Measurements from ENCODE around the gene PEX3.
"Not testable (repeated sequence)": the region's sequence is repeated elsewhere in the genome, so short reads cannot be mapped to it uniquely, and the experiment has no call there.

The PEX3 gene

DNA sequence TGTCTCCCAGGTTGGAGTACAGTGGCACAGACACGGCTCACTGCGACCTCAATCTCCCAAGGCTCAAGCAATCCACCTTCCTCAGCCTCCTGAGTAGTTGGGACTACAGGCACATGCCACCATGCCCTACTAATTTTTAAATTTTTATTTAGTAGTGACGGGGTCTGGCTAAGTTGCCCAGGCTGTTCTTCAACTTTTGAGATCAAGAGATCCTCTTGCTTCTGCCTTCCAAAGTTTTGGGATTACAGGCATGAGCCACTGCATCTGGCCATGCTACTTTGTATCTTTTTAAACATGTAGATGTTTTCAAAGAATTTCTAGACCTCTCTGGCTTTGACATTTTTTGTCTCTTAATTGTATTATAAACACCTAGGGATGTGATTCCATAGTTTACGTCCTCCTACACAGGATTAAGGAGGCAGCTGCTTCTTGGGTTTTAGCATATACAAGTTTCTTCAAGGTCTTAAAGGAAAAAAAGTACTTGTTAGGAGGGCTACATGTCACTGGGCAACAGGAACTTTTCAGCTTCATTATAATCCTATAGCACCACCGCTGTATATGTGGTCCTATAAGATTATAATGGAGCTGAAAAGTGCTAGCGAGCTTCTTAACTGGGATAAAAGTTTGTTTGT lies 1.4 kb upstream of the PEX3 start:
- no peak for DNase-seq

DNA sequence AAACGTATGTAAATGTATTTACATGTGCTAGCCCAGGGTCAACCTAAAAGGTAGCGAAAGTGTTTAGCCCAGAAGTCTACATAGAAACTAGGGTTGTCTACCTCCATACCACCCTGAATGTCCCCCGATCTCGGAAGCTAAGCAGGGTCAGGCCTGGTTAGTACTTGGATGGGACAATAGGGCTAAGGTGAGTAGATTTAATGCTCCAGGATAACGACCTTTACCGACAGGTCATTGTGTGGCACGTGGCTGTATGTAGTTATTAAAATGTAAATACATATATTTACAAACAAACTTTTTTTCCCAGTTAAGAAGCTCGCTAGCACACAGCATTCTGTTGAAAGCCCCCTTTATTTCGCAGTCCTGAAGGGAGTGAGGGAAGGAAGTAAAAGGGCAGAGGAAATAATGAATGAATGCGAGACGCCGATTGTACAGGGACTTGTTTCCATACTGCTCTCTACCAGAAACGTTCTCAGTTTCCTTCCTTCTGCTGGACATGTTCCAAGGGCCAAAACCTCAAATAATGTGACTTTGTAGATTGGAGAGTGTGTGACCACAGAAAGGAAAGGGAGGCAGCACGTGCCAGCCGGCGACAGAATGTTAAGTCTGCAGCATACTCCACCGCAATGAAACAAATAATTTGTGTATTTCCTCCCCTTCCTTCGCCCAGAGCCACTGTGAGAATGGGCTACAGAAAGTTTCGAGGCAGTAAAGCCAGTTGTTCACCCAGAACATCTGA lies 722 bp upstream of the PEX3 start:
- peak; percentile 50 for DNase-seq

DNA sequence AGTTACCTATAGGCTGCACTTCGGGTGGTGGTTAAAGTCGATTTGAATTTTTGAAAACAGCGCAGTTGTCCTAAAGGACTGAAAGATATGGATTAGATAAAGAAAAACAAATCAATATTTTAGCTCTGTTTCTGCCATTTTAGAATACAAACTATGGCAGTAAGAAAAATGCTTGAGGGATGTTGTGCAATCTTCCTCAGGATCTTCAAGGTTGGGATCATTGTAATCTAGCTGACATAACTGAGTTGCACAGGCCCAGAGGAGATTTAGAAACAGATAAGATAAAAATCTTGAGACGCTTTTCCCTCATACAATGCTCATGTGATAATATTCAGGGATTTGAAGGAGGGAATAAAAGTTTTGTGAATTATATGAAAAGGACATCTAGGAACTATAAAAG lies 926 bp downstream of the PEX3 start:
- DNase-seq: no peak

GRCh38 chr6:143457563-143458359 lies 7.2 kb downstream of the PEX3 start:
- DNase-seq: no peak

DNA sequence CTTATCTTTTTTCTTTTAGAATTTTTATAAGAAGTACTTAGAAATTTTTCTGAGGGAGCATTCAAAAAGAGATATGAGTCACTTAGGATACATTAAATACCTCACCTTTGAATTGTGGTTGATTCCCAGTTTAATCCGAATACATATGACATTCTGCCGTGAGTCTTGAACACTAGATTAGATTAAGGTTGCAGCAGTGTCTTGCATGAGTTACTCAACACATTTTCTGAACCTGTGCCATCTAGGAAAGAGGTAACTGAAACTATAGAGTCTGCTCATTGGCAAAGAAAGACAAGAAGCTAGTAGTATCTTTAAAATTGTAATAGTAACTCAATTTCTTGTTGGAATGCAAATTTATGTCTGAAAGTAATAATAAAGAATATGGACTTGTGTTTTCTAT lies 14.9 kb downstream of the PEX3 start:
- no peak for DNase-seq

GRCh38 chr6:143468026-143468425 lies 17.4 kb downstream of the PEX3 start:
- no peak for DNase-seq

GRCh38 chr6:143468823-143469222 lies 18.2 kb downstream of the PEX3 start:
- not testable (repeated sequence) for DNase-seq

- DNase-seq: no peak
Measured at GRCh38 chr6:143471822-143472221, 21.2 kb downstream of the PEX3 start.

- DNase-seq: no peak
Measured at GRCh38 chr6:143476545-143476944, 25.9 kb downstream of the PEX3 start.

- DNase-seq: no peak
Measured at GRCh38 chr6:143478479-143479062, 28.0 kb downstream of the PEX3 start.

DNA sequence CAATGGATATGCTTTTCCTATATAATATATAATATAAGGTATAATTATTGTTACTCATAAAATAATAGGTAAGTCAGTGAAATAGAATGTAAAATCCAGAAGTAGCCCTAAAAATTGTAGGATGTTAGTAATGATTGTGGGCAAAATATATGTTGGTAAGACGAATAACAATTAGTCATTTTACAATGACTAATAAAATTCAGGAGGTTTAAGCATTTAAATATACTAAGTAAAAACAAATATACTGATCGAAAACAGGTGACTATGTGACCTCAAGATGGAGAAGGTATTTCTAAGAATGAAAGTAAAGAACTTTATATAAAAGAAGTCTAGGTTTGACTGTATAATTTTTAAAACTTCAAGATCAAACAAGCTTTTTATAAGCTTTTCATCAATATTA lies 32.0 kb downstream of the PEX3 start:
- DNase-seq: no peak

DNA sequence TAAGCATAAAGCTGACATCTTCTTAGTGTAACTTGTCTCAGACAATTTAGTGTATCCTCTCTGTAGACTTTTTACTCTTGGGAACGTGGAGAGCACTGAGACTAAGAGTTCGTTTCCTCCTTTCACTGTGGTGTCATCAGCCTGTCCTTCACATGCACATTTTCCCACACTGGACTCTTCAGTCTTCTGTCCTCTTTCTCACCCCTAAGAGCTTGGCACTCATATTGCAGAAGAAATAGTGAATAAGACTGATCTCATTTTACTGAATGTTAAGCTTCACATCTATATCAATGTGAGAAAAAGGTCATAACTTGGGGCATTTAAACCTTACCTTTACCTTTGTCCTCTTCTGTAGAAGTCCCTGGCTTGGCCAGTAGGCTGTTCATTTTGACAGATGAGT lies 35.4 kb downstream of the PEX3 start:
- DNase-seq: no peak

DNA sequence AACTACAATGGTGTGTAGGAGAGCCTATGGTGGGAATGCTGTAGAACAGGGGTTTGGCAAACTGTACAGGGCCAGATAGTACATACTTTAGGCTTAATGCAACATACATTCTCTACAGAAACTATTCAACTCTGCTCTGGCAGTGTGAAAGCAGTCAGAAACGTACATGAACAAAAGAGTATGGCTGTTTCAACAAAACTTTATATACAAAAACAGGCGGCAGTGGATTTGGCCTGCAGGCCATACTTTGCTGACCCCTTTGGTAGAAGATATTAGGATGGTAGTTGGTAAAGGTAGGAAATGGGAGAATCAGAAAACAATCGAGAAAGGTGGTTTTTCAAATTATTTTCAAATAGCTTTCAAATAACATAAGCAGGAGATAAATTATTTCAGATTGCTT lies 36.1 kb downstream of the PEX3 start:
- DNase-seq: no peak

DNA sequence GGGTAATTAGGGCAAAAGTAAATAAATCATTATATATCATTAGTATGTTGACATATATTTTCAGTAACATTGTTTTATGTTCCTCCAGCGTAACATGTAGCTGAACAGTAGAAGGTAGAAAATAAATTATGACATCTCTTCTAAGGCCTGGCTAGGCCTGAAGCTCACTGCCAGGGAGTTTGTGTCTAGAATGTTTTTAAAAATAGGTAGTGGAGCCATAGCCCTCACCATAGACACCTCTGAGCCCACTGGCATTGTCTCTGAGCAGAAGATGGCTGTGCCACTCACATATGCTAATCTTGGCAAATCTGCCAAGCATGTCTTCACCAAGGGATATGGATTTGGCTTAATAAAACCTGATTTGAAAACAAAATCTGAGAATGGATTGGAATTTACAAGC lies 39.6 kb downstream of the PEX3 start:
- DNase-seq: no peak

- no peak for DNase-seq
Measured at GRCh38 chr6:143490775-143491174, 40.2 kb downstream of the PEX3 start.

GRCh38 chr6:143496974-143497373 lies 46.4 kb downstream of the PEX3 start:
- no peak for DNase-seq

DNA sequence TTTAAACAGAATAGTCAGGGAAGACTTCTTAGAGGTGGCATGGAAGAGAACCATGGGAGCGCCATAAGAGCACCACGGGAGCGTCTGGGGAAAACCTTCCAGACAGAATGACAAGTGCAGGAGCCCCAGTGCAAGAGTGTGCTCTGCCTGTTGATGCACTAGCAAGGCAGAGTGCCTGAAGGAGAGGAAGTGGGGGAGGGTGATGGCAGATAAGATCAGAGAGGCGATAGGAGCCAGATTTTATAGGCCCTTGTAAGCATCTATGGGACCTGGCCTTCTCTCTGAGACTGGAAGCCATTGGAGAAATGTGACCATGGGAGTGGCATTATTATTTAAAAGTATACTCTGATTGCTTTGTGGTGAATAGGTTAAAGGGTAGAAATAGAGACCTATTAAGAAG lies 47.8 kb downstream of the PEX3 start:
- DNase-seq: no peak

DNA sequence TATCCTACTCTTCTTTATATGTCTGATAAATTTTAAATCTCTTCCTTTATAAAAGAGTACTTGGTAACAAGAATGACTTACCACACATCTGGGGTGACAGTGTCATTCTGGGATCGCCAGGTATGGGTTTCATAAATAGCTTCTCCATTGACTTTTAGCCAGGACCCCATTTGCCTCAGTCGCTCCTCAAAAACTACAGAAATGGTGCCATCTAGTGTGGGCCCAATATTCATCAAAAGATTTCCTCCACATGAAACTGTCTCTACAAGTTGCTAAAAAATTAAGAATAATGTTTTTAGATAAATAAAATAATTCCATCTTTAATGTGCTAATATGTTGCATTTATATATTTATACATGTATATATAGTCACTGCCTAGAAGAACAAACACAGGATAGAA lies 51.2 kb downstream of the PEX3 start:
- DNase-seq: no peak

- no peak for DNase-seq
Measured at GRCh38 chr6:143504369-143504768, 53.8 kb downstream of the PEX3 start.

DNA sequence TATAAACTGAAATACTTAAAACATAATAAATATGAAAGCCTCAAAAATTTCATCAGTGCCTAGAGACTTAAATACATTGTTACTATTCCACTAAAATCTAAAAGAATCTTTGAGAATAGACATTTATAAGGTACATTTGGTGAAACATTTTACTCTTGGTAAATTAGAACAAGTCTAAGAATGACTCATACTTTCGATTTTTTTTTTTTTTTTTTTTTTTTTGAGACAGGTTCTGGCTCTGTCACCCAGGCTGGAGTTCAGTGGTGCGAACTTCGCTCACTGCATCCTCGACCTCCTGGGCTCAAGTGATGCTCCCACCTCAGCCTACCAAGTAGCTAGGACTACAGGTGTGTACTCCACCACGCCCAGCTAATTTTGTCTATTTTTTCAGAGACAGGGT lies 54.5 kb downstream of the PEX3 start:
- DNase-seq: no peak

DNA sequence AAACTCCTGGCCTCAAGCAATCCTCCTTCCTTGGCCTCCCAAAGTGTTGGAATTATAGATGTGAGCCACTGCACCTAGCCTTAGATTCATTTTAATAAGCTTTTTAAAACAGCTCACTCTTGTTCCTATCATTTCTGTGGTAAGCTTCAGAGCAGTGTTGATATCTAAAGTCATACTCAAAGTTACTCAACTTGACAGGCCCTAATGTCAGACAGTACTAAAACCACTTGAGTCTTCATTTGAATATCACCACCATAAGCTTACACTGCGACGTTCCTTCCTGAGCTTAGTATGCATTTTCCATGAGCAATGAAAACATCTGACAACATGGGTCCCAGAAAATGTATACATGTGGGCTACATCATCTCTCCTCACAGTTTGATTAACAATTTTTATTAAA lies 54.9 kb downstream of the PEX3 start:
- DNase-seq: no peak

- no peak for DNase-seq
Measured at GRCh38 chr6:143506199-143506598, 55.6 kb downstream of the PEX3 start.

DNA sequence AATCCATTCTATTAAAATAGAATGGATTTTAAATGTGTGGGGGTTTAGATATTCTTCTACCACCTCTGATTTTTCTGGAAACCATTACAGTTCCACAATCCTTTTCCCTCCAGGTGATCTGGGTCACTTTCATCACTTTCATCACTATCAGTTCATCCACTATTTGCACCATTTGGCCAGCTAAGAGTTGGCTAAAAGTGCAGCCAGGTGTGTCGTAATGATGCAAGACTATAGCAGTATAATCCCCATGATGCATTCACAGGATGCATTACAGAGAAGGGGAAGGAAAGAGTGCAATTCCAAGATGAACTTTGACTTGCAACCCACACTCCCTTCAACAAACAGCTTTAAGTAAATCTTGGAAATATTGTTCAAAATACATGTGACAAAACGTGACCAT lies 56.0 kb downstream of the PEX3 start:
- no peak for DNase-seq
